Measurements from ENCODE around the gene SLC29A1. TPM values are rescaled to one million over a fixed set of nuclear protein-coding genes. Genes with fewer than 3 reads are reported as not detected.
A peak's percentile ranks its signal among the peaks of the same experiment; 100 is the strongest.

The SLC29A1 gene
- total and polyA plus RNA-seq, 2 of the 8 experiments (the other 6 are each of a cell fraction or from before 2014, with no cell fraction given), result 187 to 558 TPM

DNA sequence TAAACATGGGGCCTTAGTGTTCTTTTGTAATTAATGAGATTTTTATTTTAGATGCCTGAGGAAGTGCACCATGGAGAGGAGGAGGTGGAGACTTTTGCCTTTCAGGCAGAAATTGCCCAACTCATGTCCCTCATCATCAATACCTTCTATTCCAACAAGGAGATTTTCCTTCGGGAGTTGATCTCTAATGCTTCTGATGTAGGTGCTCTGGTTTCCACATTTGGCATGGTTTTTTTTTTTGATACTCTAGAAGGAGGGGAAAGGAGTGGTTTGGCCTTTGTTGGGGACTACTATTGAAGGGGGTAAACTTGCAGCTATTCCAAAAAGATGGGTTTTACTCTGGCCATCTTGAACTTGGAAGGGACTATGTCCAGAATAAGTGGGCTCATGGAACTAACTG is 25.2 kb downstream of the SLC29A1 start:
- no peak for FAIRE-seq
- peaks cover 7 to 18% (median 14%) of the 10 kb centered on the region in 4 experiments for H3K4me1 ChIP-seq (replicated peaks in 1 of 4; ENCODE audit: control insufficient read depth in 3 of 4, insufficient read depth in 4 of 4, low read length in 3 of 4)
- H3K23me2 ChIP-seq (ENCODE audit: low read depth, low read length), result peaks cover 12% of the 10 kb centered on the region
- H2AFZ ChIP-seq (ENCODE audit: low read length), result no peak overlapping the region
- POLR2A ChIA-PET (ENCODE audit: partially characterized antibody), result interaction anchor here (0.7 to 18.9 kb wide), 29 partner anchors 9 to 306 kb away, joined by 3 to 581 read pairs (median 6); partner anchors contain the start of genes CAPN11, MYMX, SLC29A1 and SLC35B2
- DNase-seq (ENCODE audit: low read depth in 1 of 2, low spot score in 2 of 2), result no peak
- H2BK20ac ChIP-seq (ENCODE audit: low read length), result no peak overlapping the region
- no peak overlapping the region for H2BK15ac ChIP-seq (ENCODE audit: low read length)
- H2BK5ac ChIP-seq (ENCODE audit: low read depth, low read length), result no peak overlapping the region
- H2AK5ac ChIP-seq (ENCODE audit: low read depth, low read length), result no peak overlapping the region
- no peak overlapping the region for H4K91ac ChIP-seq (replicated peaks; ENCODE audit: insufficient read length, low read length)
- H3K36me3 ChIP-seq (ENCODE audit: control insufficient read depth in 2 of 4, insufficient read depth in 4 of 4, low read length in 3 of 4), result peaks cover 49 to 58% (median 53%) of the 10 kb centered on the region in 4 experiments
- H4K8ac ChIP-seq (ENCODE audit: extremely low read depth, insufficient read depth, low read length), result no peak overlapping the region
- H3K56ac ChIP-seq (replicated peaks; ENCODE audit: insufficient read length, low read depth, low read length), result no peak overlapping the region
- H3K9me3 ChIP-seq (ENCODE audit: insufficient read depth in 2 of 2, low read depth in 1 of 2, low read length in 1 of 2), result no peaks in the 10 kb centered on the region
- H4K5ac ChIP-seq (ENCODE audit: insufficient read length, low read depth, low read length), result no peak overlapping the region
- no peaks in the 10 kb centered on the region; the same call in 1 of the 2 replicates for H3K79me1 ChIP-seq (ENCODE audit: low read depth, low read length)
- H3K23ac ChIP-seq (ENCODE audit: insufficient read length), result no peak overlapping the region
- peak overlapping the region; percentile 55 to 100 (median 98) for H3K4me3 ChIP-seq (ENCODE audit: extremely low read depth in 1 of 4, insufficient read depth in 2 of 4, low read depth in 3 of 4, low read length in 4 of 4)
- no peak overlapping the region for H3K27ac ChIP-seq (ENCODE audit: low read depth, low read length)
- H3K79me2 ChIP-seq (ENCODE audit: control insufficient read depth in 1 of 2, insufficient read depth in 2 of 2, low read length in 2 of 2), result peaks cover 27 to 50% of the 10 kb centered on the region in 2 experiments
- no peak overlapping the region for H2BK12ac ChIP-seq (ENCODE audit: low read depth, low read length)
- H2BK120ac ChIP-seq (replicated peaks; ENCODE audit: low read depth, low read length), result no peak overlapping the region
- H3K9ac ChIP-seq (replicated peaks in 1 of 4; ENCODE audit: extremely low read depth in 1 of 4, low read depth in 3 of 4, low read length in 3 of 4), result peak overlapping the region in 2 of 4 experiments; percentile 86 to 96; a peak in 5 of 7 replicates
- peaks cover 35 to 37% of the 10 kb centered on the region in 2 experiments for H4K20me1 ChIP-seq (replicated peaks in 1 of 2; ENCODE audit: control insufficient read depth in 1 of 2, insufficient read depth in 2 of 2, low read length in 2 of 2)
- peak overlapping the region; percentile 65 to 96 for H3K4me2 ChIP-seq (ENCODE audit: insufficient read depth in 1 of 2, low read depth in 2 of 2, low read length in 2 of 2)
- H3K14ac ChIP-seq (ENCODE audit: insufficient read length), result no peak overlapping the region
- H3K27me3 ChIP-seq (replicated peaks in 1 of 4; ENCODE audit: control insufficient read depth in 3 of 4, extremely low read depth in 1 of 4, insufficient read depth in 3 of 4, low read length in 3 of 4), result no peaks in the 10 kb centered on the region
- CTCF ChIA-PET (ENCODE audit: partially characterized antibody), result interaction anchor here (0.7 to 8.1 kb wide), 7 partner anchors 7 to 150 kb away, joined by 3 to 102 read pairs (median 4); partner anchors contain the start of genes AARS2, MYMX and SLC35B2
- H3K4ac ChIP-seq (replicated peaks; ENCODE audit: insufficient read length, low read depth, low read length), result no peak overlapping the region
- WGBS, 2 experiments (ENCODE audit: extremely low coverage in 1 of 2, insufficient coverage in 1 of 2, insufficient read length in 1 of 2, insufficient replicate concordance in 2 of 2, low coverage in 1 of 2, low lambda C conversion rate in 2 of 2, missing lambda C conversion rate in 1 of 2), result 62% methylated on average over 1 of the region's 1 CpG; no CpG with 5 or more reads in 1 of the 2 experiments
- H3K18ac ChIP-seq (ENCODE audit: extremely low read depth, low read length), result no peak overlapping the region
- TF ChIP-seq CBX8 (IDR thresholded peaks at IDR 0.05; ENCODE audit: borderline replicate concordance, low read depth, low read length) (no peak), ATF2 (IDR thresholded peaks at IDR 0.05; ENCODE audit: low read length) (no peak), BACH1 (IDR thresholded peaks at IDR 0.05; ENCODE audit: low read length) (no peak), GABPA (IDR thresholded peaks at IDR 0.05; ENCODE audit: borderline replicate concordance, insufficient read depth, low read length) (no peak), EP300 (IDR thresholded peaks at IDR 0.05; ENCODE audit: borderline replicate concordance in 1 of 2, low read depth in 2 of 2, low read length in 2 of 2) (no peak), SAP30 (IDR thresholded peaks at IDR 0.05; ENCODE audit: insufficient read depth, insufficient replicate concordance, low read length) (no peak), ATF3 (IDR thresholded peaks at IDR 0.05; ENCODE audit: insufficient read depth, low read depth, low read length) (no peak), SP2 (IDR thresholded peaks at IDR 0.05; ENCODE audit: low read length) (no peak)
- TF ChIP-seq, protein P1, sequence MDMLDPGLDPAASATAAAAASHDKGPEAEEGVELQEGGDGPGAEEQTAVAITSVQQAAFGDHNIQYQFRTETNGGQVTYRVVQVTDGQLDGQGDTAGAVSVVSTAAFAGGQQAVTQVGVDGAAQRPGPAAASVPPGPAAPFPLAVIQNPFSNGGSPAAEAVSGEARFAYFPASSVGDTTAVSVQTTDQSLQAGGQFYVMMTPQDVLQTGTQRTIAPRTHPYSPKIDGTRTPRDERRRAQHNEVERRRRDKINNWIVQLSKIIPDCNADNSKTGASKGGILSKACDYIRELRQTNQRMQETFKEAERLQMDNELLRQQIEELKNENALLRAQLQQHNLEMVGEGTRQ (IDR thresholded peaks at IDR 0.05; ENCODE audit: low read length), result no peak
